Astrocyte (in vitro differentiated cells and primary cell): Measurements from ENCODE around the gene NEK6. TPM values are rescaled to one million over a fixed set of nuclear protein-coding genes. Genes with fewer than 3 reads are reported as not detected.
A peak's percentile ranks its signal among the peaks of the same experiment; 100 is the strongest.

ENCODE experiments used
- DNase-seq: peaks from one replicate; pipeline ENCODE4 v3.0.0-alpha.2; 2010; ENCODE audit warnings: low read depth
- FAIRE-seq: peaks from 2 replicates; lab custom pipeline; 2011; peaks lifted over from hg19 to GRCh38; lab: Jason Lieb, UNC
- H2AFZ ChIP-seq: 2 replicates; pipeline ENCODE4 v1.6.0; 2012; ENCODE audit warnings: low read depth, low read length, inconsistent platforms
- H3K27ac ChIP-seq: 2 replicates; pipeline ENCODE4 v1.5.1; 2011; ENCODE audit warnings: low read depth, low read length, inconsistent platforms
- H3K27me3 ChIP-seq: 2 replicates; pipeline ENCODE4 v1.6.0; 2011; ENCODE audit warnings: low read length, inconsistent platforms; ENCODE audit not compliant: insufficient read depth
- H3K36me3 ChIP-seq: 2 replicates; pipeline ENCODE4 v1.5.1; 2011; ENCODE audit warnings: low read length, inconsistent platforms; ENCODE audit not compliant: insufficient read depth
- H3K4me1 ChIP-seq: 2 replicates; pipeline ENCODE4 v1.5.1; 2011; ENCODE audit warnings: low read length, inconsistent platforms; ENCODE audit not compliant: insufficient read depth
- H3K4me2 ChIP-seq: 2 replicates; pipeline ENCODE4 v1.6.0; 2012; ENCODE audit warnings: low read length, inconsistent platforms
- H3K4me3 ChIP-seq: 2 replicates; pipeline ENCODE4 v1.5.1; 2011; ENCODE audit warnings: low read depth, mild to moderate bottlenecking, low read length, inconsistent platforms; ENCODE audit not compliant: insufficient read depth
- H3K79me2 ChIP-seq: 2 replicates; pipeline ENCODE4 v1.6.0; 2012; ENCODE audit warnings: mild to moderate bottlenecking, low read length, inconsistent platforms; ENCODE audit not compliant: insufficient read depth
- H3K9ac ChIP-seq: 2 replicates; pipeline ENCODE4 v1.6.0; 2012; ENCODE audit warnings: mild to moderate bottlenecking, low read length, inconsistent platforms
- H3K9me3 ChIP-seq: 2 replicates; pipeline ENCODE4 v1.5.1; 2012; ENCODE audit warnings: low read depth, mild to moderate bottlenecking, low read length, inconsistent platforms; ENCODE audit not compliant: insufficient read depth
- H4K20me1 ChIP-seq: 2 replicates; pipeline ENCODE4 v1.6.0; 2012; ENCODE audit warnings: low read length, inconsistent platforms; ENCODE audit not compliant: insufficient read depth
- H3K27ac Mint-ChIP-seq: one replicate; pipeline ENCODE4 v1.8.0; 2021; ENCODE audit warnings: mild to moderate bottlenecking, mixed read lengths; ENCODE audit not compliant: unreplicated experiment
- H3K27me3 Mint-ChIP-seq: one replicate; pipeline ENCODE4 v1.8.0; 2021; ENCODE audit warnings: low read depth, mixed read lengths; ENCODE audit not compliant: unreplicated experiment
- H3K36me3 Mint-ChIP-seq: one replicate; pipeline ENCODE4 v1.8.0; 2021; ENCODE audit warnings: low read depth, mixed read lengths; ENCODE audit not compliant: unreplicated experiment
- H3K4me1 Mint-ChIP-seq: one replicate; pipeline ENCODE4 v1.8.0; 2021; ENCODE audit warnings: low read depth, mixed read lengths; ENCODE audit not compliant: unreplicated experiment
- H3K4me3 Mint-ChIP-seq: one replicate; pipeline ENCODE4 v1.8.0; 2021; ENCODE audit warnings: mild to moderate bottlenecking, moderate library complexity, mixed read lengths; ENCODE audit not compliant: unreplicated experiment
- H3K9me3 Mint-ChIP-seq: one replicate; pipeline ENCODE4 v1.8.0; 2021; ENCODE audit warnings: mild to moderate bottlenecking, mixed read lengths; ENCODE audit not compliant: unreplicated experiment
- EZH2 ChIP-seq: IDR thresholded peaks from 2 replicates; pipeline ENCODE4 v1.6.1; 2012; ENCODE audit warnings: mild to moderate bottlenecking, low read length, inconsistent platforms; ENCODE audit not compliant: insufficient read depth
- total RNA-seq: library from RNA; stranded (reverse); gene quantifications from 2 replicates; pipeline ENCODE4 v1.2.1, GENCODE V29; 2021
- TF ChIP-seq, protein P1 (sequence below): IDR thresholded peaks from 2 replicates; pipeline ENCODE4 v1.5.1; 2011; ENCODE audit warnings: low read depth, mild to moderate bottlenecking, inconsistent platforms, low read length, moderate library complexity; ENCODE audit not compliant: insufficient read depth

Gene NEK6
- total RNA-seq, 1 donor from 2014 or later, result 76.8 TPM

DNA sequence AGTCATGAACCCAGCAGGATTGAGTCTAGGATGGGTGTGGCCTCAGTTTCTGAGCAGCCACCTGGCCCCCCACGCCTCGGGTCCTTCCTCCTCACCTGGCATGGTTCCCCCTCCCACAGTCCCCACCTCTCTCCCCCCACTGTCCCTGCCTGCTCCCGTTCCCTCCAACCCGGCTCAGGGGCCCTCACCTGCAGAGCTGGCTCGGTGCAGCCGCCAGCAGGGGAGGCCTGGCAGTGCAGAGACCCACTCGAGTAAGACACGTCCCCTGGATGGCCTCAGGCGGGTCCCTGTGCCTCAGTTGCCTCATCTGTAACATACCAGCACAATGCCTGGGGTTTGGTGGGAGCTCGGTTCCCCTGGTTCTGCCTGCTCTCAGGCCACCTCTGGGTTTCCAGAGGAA is 66.2 kb downstream of the NEK6 start:
- H4K20me1 ChIP-seq, result peaks cover 26% of the 10 kb centered on the region
- H3K79me2 ChIP-seq, result peaks cover 7% of the 10 kb centered on the region
- TF ChIP-seq, protein P1, sequence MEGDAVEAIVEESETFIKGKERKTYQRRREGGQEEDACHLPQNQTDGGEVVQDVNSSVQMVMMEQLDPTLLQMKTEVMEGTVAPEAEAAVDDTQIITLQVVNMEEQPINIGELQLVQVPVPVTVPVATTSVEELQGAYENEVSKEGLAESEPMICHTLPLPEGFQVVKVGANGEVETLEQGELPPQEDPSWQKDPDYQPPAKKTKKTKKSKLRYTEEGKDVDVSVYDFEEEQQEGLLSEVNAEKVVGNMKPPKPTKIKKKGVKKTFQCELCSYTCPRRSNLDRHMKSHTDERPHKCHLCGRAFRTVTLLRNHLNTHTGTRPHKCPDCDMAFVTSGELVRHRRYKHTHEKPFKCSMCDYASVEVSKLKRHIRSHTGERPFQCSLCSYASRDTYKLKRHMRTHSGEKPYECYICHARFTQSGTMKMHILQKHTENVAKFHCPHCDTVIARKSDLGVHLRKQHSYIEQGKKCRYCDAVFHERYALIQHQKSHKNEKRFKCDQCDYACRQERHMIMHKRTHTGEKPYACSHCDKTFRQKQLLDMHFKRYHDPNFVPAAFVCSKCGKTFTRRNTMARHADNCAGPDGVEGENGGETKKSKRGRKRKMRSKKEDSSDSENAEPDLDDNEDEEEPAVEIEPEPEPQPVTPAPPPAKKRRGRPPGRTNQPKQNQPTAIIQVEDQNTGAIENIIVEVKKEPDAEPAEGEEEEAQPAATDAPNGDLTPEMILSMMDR, result no peak
- no peak for TF ChIP-seq EZH2
- no peaks in the 10 kb centered on the region for H3K9me3 ChIP-seq
- H3K27ac ChIP-seq, result no peak overlapping the region
- H3K4me1 Mint-ChIP-seq, result no peaks in the 10 kb centered on the region
- H3K4me1 ChIP-seq, result no peaks in the 10 kb centered on the region
- no peaks in the 10 kb centered on the region for H3K9me3 Mint-ChIP-seq
- no peak overlapping the region for H3K4me3 ChIP-seq
- H3K36me3 ChIP-seq, result peaks cover 27% of the 10 kb centered on the region
- no peaks in the 10 kb centered on the region for H3K27me3 ChIP-seq
- DNase-seq, result no peak
- no peak overlapping the region for H3K9ac ChIP-seq
- no peak overlapping the region for H3K4me3 Mint-ChIP-seq
- no peak overlapping the region for H3K4me2 ChIP-seq
- H2AFZ ChIP-seq, result no peak overlapping the region
- H3K27me3 Mint-ChIP-seq, result no peaks in the 10 kb centered on the region
- H3K36me3 Mint-ChIP-seq, result peaks cover 20% of the 10 kb centered on the region
- no peak for FAIRE-seq
- no peak overlapping the region for H3K27ac Mint-ChIP-seq

DNA sequence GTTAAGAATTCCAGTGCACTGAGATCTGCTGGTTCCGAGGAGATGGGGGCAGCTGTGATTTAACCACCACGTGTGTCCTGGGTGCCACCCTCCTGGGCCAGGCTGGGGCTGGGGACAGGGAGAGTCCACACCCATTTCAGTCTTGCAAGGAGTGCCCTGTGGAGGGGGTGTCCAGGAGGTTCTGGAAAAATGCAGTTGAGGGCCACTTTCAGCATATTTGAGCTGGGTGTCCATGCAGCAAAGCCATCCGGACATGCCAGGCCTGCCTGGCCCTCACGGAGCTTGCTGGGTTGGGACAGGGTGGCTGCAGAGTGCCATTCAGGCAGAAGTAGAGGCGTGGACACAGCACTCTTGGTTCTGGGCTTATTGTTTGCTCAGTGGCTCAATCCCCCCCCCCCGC is 68.1 kb downstream of the NEK6 start:
- TF ChIP-seq, protein P1, result no peak
- no peak for TF ChIP-seq EZH2
- Mint-ChIP-seq H3K27ac (no peak overlapping the region), H3K27me3 (no peaks in the 10 kb centered on the region), H3K9me3 (no peaks in the 10 kb centered on the region), H3K4me3 (no peak overlapping the region), H3K36me3 (peaks cover 10% of the 10 kb centered on the region), H3K4me1 (no peaks in the 10 kb centered on the region)
- Histone ChIP-seq H3K36me3 (peaks cover 31% of the 10 kb centered on the region), H3K27ac (no peak overlapping the region), H3K79me2 (no peaks in the 10 kb centered on the region), H3K27me3 (no peaks in the 10 kb centered on the region), H3K9ac (no peak overlapping the region), H3K4me3 (no peak overlapping the region), H3K4me1 (no peaks in the 10 kb centered on the region), H4K20me1 (peaks cover 39% of the 10 kb centered on the region), H2AFZ (no peak overlapping the region), H3K9me3 (no peaks in the 10 kb centered on the region), H3K4me2 (no peak overlapping the region)
- FAIRE-seq (no peak), DNase-seq (no peak)

DNA sequence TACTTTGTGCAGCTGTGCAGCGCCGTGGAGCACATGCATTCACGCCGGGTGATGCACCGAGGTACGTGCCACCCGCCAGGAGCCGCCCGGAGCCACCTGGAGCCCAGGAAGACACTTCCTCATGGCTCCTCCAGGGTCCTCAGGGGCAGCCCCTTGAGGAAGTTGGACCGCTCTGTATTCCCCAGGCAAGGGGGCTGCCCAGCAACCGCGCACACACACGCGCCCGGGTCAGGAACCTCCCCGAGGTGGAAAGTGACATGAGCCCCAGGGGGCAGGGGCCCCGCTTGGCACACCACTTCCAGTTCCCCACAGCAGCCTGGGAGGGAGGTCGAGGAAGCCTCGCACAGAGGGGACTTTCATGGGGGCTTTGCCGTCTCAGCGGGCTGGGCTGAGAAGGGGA is 68.6 kb downstream of the NEK6 start:
- TF ChIP-seq EZH2, result no peak
- TF ChIP-seq, protein P1, result no peak
- H3K4me1 ChIP-seq, result no peaks in the 10 kb centered on the region
- H3K9me3 ChIP-seq, result no peaks in the 10 kb centered on the region
- H3K27ac ChIP-seq, result no peak overlapping the region
- Mint-ChIP-seq H3K36me3 (peaks cover 10% of the 10 kb centered on the region), H3K4me3 (no peak overlapping the region), H3K27me3 (no peaks in the 10 kb centered on the region), H3K4me1 (no peaks in the 10 kb centered on the region), H3K9me3 (no peaks in the 10 kb centered on the region), H3K27ac (peak overlapping the region; percentile 58)
- H2AFZ ChIP-seq, result no peak overlapping the region
- H3K79me2 ChIP-seq, result no peaks in the 10 kb centered on the region
- peaks cover 27% of the 10 kb centered on the region for H3K36me3 ChIP-seq
- no peak overlapping the region for H3K4me2 ChIP-seq
- peaks cover 43% of the 10 kb centered on the region for H4K20me1 ChIP-seq
- DNase-seq (no peak), FAIRE-seq (no peak)
- H3K27me3 ChIP-seq, result no peaks in the 10 kb centered on the region
- no peak overlapping the region for H3K4me3 ChIP-seq
- no peak overlapping the region for H3K9ac ChIP-seq
